HG03196 (cell line): ENCODE measurements around the gene STPG2.

Source experiments
- ATAC-seq: cut with Tn5 transposase; IDR thresholded peaks from one replicate; pipeline ENCODE4 v1.9.1; 2021; ENCODE audit not compliant: unreplicated experiment

The STPG2 gene

DNA sequence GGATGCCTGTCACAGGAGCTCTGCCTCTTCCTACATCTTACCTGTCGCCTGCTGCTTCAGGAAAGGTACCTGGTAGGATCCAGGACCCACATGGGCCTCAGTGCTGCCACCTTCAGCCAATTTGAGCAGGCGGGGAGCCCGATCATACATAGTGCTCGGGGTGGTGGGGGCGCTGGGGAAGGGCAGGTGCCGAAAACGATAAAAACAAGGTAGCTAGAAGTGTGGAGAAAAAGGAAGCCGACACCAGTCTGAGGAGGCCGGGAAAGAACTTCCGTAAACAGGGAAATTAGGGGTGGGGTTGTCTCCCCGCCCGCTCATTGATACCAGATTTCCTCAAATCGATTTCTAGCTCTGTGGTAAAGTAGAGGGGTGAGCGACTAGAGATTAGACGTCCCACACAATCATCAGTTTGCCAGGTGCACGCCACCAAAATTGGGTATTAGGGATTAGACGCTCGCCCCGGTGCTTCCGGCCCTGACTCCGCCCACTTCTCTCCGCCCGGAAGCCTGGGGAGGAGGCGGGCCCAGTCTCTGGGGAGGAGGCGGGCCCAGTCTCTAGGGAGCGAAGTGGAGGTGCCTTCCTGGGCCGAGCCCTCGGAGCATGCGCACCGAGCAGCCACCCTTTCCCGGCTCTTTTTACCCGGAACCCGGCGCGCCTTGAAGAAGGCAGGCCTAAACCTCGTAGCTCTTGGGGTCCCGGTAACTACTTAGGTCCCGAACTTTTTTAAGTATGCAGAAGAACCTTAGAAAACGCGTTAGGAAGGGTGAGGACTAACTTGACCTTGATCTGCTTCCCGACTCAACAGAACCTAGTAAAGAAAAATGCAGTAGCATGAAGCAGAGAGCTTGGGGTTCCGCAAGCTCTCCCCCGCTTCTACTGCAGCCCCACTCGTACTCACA is at the start of gene STPG2:
STPG2 (minus strand) TSS at position 476 of the 899 bp plus-strand sequence.
- peak; percentile 99 for ATAC-seq

DNA sequence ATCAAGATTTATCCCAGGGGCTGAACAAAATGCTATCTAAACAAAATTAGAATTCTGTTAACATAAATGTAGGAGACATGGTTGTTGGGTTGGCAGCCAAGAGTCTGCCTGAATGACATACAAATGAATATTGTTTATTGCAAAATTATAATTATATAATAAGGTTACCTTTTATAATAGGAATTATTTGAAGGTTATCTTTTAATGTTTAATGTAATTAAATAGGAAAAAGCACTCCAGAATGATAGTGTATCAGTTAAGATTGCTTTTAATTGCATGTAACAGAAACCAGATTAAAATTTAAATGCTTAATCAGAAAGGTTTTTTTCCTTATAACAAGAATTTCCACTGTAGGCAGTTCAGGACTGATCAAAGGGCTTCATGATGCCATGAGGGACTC is 42.0 kb upstream of the STPG2 start:
- no peak for ATAC-seq

DNA sequence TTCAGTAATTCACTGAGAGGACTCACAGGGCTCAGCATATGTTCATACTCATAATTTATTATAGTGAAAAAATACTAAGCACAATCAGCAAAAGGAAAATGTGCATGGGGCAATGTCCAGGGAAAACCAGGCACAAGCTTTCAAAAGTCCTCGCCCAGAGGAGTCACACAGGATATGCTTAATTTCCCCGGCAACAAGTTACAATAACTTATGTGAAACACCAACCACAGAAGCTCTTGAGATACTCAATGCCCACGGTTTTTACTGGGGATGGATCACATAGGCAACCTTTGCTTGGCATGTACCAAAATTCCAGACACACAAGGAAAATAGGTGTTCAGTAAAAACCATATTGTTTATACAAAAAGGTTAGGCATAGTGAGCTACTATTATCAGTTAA is 38.5 kb upstream of the STPG2 start:
- ATAC-seq, result no peak

DNA sequence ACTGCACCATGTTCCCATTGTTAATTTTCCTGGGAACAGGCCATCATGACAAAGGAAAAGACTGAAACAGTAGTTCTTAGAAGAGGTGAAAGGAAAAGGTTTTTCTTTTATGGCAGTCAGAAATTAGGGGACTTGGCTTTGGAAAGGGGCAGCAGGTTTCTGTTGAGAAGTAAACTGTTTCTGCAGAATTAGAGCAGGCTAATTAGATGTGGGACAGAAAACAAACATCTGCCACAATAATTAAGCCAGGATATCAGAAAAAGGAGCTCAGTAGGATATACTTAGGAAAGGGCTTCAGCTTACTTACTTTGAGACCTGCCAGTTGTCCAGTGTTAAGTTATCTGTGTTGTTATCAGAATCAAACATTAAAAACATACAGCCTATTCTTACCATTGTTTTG is 36.7 kb upstream of the STPG2 start:
- no peak for ATAC-seq

DNA sequence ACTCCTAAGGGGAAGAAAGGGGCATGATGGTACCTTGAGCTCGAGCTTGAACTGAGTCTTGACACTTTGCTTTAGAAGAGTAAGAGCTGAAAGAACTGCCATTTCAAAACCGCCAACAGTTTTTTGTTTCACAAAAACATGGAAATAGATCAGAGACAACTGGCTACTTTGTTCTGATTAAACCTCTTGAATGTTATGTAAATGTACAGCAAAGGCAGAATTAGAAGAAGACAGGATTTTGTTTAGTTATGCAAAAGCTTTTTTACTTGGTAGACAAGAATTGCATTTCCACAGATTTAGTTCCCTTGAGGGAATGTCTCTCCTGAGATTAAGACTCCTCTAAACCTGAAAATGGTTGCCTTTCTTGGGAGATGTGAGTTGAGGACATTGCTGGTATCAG is 33.3 kb upstream of the STPG2 start:
- ATAC-seq, result no peak

DNA sequence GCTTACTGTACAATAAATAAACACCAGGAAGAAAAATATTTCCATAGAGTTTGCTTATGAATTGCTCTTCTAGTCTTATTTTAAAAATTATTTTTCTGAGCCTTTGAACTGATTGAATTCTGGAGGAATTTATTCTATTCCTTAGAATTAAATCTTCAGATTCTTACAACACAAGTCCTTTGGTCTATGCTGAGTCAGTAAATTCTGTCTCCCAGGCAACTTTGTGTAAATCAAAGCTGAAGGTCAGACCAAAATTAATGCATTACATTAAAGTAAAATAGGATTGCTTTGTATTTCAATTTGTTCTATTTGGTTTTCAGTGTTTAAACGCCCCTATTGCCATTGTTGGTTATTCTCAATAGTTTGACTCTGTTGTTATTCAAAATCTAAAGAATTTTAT is 26.8 kb upstream of the STPG2 start:
- no peak for ATAC-seq

DNA sequence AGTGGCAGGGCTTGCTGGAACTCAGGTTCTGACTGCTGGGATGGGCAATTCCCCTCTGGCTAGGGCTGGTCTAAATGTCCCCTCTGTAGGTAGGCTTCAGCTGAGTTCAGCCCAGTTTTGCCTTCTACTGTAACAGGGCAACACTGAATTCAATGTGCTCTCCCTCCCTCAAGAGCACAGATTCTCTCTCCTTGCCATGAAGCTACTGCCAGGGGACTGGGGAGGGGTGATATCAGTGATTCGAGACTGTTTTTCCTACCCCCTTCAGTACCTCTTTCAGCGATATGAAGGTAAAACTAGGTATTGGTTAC is 23.4 kb upstream of the STPG2 start:
- ATAC-seq, result no peak

DNA sequence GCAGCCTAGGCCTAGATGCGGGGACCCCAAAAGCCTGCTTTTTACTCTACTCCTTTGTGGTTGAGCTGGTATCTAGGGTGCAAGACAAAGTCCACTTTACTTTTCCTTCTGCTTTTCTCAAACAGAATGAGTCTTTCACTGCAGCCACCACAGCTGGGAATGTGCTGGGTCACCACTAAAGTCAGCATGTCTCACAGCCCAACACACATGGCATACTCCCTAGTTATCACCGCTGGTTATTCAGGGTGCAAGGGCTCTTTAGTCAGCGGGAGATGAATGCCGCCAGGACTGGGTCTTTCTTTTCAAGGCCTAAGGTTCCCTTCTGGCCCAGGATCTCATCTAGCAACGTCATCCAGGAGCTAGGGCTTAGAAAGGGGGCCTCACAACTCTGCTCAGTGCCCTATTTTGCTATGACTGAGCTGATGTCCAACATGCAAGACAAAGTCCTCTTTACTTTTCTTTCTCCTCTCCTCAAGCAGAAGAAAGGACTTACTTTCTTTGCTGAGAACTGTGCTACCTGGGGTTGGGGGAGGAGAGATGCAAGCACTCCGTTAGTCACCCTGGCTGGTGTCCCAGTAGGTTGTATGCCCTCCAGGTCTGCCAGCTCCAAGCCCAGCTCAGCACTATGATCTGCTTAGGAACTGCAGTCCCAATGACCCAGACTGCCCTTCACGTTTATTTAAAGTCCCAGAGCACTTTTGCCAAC is 22.9 kb upstream of the STPG2 start:
- no peak for ATAC-seq

DNA sequence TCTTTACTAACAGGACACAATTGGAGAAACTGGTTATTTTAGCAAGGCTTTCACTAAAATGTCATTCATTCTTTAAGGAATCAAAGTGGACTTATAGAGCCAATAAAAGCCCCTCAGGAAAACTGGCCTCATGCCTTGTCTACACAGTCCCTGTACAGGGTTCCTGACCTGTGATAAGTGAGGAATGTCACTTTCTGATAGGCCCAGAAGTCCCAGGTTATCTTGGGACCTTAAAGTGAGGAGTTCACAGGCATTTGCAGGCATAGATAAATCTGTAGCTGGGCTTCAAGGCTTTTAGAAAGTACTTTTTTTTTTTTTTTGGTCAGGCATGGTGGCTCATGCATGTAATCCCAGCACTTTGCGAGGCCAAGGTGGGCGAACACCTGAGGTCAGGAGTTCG is 19.4 kb upstream of the STPG2 start:
- no peak for ATAC-seq

DNA sequence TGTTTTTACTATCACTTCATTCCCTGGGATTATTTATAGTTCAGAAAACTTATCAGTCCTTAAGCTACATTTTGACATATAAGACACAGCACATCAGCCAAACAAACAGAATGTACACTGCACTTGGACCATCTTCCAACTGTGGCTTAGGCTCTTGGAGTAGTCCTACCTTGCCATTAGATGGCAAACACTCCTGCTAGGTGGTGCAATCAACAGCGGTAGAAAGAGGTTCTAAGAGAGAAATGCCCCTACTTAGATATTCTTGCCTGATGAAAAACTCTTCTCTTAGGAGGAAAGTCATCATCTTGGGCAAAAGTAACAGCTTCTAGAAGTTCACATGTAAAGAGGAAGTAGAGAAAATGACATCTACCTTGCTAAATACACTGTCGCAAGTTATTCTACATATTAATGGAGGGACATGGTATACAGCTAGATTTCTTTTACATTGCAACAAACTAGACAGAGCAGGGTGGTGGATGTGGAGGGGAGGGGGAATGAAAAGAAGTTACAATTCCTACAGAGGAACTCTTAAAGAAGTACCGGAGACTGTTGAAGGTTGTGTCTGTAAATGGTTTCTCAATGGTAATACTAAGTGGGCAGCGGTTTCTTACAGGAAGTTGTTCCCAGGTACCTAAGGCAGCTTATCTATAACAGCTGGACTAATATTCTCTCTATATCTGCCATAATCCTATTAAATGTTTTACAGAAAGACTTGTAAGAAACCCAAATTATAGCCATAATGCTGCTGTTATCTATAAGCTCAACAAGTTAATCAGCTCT is 8.1 kb upstream of the STPG2 start:
- no peak for ATAC-seq

DNA sequence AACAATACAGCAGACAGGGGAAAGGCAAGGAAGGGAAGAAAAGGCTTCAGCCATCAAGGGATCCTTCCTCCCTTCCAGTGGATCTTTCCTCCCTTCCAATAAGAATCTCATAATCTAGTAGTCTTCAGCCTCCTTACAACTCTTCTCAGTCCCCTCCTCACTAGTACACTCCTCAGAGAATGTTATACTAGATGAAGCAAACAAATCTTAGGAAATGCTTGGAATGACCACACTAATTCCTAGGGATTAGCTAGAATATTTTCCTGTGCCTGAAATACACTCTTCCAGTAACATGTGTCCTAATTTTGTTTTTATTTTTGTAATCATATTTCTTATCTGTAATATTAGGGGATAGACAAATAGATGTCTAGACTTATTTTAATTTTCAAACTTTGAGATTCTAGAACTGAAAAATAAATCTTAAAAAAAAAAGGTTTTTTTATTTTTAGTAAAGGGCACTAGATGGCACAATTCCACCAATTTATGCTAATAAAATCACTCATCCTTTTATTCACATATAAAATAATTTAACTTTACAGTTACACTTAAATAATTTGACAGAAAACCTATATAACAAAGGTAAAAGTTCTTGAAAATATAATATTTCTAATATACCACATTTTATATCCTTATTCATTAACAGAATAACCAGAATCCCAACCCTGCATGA is 7.0 kb upstream of the STPG2 start:
- no peak for ATAC-seq

DNA sequence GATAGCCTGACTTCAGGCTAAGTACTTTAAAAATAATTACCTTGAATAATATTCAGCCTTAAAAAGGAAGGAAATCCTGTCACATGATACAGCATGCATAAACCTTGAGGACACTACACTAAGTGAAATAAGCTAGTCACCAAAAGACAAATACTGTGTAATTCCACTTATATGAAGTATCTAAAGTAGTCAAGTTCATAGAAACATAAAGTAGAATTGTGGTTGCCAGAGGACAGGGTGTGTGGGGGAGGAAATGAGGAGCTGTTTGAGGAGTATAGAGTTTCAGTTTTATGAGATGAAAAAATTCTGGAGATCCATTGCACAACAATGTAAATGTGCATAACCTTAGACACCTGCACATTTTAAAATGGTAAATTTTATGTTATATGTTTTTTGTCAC is 5.6 kb upstream of the STPG2 start:
- no peak for ATAC-seq

DNA sequence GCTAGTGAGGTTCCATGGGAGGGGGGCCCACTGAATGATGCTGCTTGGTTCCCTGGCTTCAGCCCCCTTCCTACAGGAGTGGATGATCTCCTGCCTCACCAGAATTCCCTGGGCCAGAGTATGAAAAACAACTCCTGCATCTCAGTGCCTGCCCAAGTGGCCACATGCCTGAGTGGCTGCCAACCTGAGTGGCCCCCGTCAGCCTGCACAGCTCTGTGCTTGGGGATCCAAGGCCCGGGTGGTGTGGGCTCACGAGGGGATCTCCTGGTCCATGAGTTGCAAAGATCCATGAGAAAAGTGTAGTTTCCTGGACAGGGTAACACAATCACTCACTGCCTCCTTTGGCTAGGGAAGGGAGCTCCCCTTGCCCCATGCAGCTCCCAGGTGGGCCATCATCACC is 17.1 kb downstream of the STPG2 start:
- no peak for ATAC-seq

DNA sequence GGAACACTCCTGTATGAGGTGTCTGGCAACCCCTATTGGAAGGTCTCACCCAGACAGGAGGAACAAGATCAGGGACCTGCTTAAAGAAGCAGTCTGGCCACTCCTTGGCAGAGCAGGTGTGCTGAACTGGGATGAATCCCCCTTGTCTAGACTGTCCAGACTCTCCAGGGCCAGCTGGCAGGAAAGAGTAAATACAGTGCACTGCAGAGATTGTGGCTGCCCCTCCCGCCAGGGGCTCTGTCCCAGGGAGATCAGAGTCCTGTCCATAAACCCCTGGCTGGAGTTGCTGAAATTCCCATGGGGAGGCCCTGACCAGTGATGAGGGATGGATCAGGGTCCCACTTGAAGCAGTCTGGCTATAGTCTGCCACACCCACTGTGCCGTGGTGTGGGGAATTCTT is 17.7 kb downstream of the STPG2 start:
- ATAC-seq, result no peak

DNA sequence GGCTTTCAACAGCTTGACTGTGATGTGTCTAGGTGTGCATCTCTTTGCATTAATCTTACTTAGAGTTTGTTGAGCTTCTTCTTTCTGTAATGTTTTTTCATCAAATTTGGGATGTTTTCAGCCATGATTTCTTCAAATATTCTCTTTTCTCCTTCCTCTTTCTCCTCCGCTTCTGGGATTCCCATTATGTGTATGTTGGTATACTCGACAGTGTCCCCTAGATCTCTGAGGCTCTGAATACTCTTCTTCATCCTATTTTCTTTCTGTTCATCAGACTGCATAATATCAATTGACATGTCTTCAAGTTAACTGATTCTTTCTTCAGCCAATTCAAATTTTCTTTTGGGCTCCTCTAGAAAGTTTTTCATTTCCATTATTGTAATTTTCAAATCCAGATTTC is 25.9 kb downstream of the STPG2 start:
- ATAC-seq, result no peak

DNA sequence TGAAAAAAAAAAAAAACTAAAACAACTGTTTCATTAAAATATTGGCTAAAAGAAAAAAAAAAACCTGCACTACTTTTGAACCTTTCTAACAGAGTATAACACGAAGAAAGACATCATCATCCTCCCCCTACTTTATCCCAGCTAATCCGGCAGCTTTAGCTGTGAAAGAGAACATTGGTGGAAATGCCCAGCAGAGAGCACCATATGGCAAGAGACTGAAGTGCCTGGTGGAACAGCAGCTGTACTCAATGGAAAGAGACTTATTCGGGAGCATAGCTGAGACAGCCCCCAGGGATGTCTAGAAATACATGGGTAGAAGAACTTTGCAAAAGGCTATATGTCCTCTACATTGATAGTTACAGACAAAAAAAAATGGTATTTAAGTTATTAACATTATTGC is 30.3 kb downstream of the STPG2 start:
- ATAC-seq, result no peak

DNA sequence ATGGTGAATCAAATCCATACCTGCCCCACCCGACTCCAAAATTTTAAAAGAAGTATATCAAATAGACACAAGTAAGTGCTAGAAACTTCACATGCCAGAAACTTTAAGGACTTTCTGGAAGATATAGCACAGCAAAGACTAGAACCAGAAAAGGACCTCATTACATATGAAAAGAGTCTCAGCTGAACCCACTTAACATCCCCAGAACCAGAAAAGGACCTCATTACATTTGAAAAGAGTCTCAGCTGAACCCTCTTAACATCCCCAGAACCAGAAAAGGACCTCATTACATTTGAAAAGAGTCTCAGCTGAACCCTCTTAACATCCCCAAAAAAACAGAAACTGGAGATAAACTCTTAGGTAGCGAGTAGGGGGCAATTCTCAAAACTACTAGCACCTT is 32.3 kb downstream of the STPG2 start:
- ATAC-seq, result no peak

DNA sequence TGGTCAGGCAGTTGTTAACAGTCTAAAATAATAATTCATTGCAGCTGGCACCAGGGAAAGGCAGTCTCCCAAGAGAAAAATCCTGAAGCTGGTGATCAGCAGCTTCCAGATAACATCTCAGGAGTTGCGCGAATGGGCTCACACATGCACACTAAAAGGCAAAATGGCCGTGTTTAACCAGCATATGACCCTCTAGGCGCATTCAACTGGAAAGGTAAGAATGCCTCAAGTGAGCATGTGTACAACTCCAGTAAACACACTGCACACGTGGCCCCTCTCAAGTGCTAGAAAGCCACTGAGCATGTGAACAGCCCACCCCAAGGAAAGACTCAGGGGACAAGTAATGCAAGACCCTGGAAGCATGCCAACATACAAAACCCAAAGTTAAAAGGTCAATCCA is 33.1 kb downstream of the STPG2 start:
- ATAC-seq, result no peak

DNA sequence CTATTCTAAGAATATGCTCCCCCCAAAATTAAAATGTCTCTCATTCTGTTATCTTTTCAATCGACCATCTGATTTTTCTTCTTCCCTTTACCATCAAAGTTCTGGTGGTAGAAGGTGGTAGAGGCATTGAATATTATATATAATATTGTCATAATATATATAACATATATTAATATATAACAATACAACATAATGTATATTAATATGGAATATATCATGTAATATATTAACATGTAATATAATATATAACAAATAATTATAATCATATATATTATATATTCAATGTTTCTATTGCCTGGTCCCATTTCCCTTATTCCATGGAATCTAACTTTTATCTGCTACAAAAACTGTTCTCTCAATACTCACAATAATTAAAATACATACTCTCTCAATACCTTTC is 40.6 kb downstream of the STPG2 start:
- ATAC-seq, result no peak

DNA sequence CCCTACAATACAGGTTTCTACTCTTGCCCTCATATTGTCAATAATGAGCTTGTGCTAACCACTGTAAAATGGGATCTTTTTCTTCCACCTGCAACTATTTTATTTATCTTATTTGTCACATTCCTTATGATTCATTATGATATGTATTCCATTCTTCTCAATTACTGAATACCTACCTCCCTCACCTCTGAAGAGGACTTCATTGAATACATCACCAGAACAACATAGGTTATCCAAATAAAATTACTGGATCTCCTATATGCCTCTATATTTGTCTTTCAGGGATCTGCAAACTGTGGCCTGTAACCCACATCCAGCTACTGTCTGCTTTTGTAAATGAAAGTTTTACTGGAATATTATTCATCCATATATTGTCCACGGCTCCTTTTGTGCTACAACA is 41.3 kb downstream of the STPG2 start:
- ATAC-seq, result no peak

DNA sequence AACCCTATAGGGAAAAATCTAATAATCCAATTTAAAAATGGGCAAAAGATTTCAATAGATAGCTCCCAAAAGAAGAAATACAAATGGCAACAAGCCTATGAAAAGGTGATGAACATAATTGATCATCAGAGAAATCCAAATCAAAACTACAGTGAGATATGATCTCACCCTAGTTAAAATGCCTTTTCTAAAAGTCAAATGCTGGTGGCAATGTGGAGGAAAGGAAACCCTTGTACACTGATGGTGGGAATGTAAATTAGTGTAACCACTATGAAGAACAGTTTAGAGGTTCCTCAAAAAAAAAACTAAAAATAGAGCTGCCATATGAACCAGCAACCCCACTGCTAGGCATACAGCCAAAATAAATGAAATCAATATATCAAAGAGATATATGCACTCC is 44.5 kb downstream of the STPG2 start:
- ATAC-seq, result no peak
